Ovary (tissue), 9 donors: ENCODE data around the gene B3GNT9. TPM values are rescaled to one million over a fixed set of nuclear protein-coding genes. Genes with fewer than 3 reads are reported as not detected.

Experiments used
- DNase-seq, 5 donors: peaks; one replicate each; pipeline ENCODE4 v3.0.0-alpha.2; 2019 to 2020
- H3K27ac ChIP-seq, 2 donors: fragments of 200-600 bp; one replicate each; pipeline versions ENCODE4 v1.5.1 to v1.8.0; 2019 to 2022
- H3K27me3 ChIP-seq: fragments of 200-600 bp; one replicate; pipeline ENCODE4 v1.8.0; 2022
- H3K36me3 ChIP-seq: fragments of 200-600 bp; sonication (generic); one replicate; pipeline ENCODE4 v1.5.1; 2019
- H3K4me1 ChIP-seq: one replicate; pipeline ENCODE4 v1.8.1; 2013; ENCODE audit warnings: mild to moderate bottlenecking, moderate library complexity; ENCODE audit not compliant: insufficient read depth
- H3K4me3 ChIP-seq: fragments of 200-600 bp; sonication (generic); one replicate; pipeline ENCODE4 v1.5.1; 2017
- H3K9me3 ChIP-seq, 2 donors: fragments of 200-600 bp in 1 of 2; sonication (generic) in 1 of 2; one replicate each; pipeline versions ENCODE4 v1.5.1 to v1.8.1; 2013 to 2019; ENCODE audit warnings: mild to moderate bottlenecking in 1 of 2, moderate library complexity in 1 of 2
- EP300 ChIP-seq: sonication (generic); formaldehyde crosslinking; IDR thresholded peaks from one replicate; pipeline ENCODE4 v1.6.1; 2017; ENCODE audit warnings: antibody characterized with exemption
- POLR2A ChIP-seq: fragments of 450-650 bp; IDR thresholded peaks from one replicate; pipeline ENCODE4 v1.6.1; 2017; ENCODE audit warnings: antibody characterized with exemption, mild to moderate bottlenecking, moderate library complexity
- WGBS, 3 donors: extraction: QIAGEN DNeasy Blood & Tissue Kit in 1 of 3; methylation state at CpG; one replicate each; pipeline versions ENCODE4 v1.1.5 to v1.1.7; 2013 to 2017; 5-methylcytosine and 5-hydroxymethylcytosine counted together
- intact Hi-C, 4 donors: fragments of 100-400 bp; cut with DNase I; formaldehyde crosslinking; loops; one replicate each; pipeline versions ENCODE4 v1.11.0 to v1.15.1; 2022 to 2023
- polyA plus RNA-seq, 2 donors: library from polyadenylated mRNA; stranded (reverse); fragments of 200-250 nt in 1 of 2; fragments of 350-450 nt in 1 of 2; fragmentation: Illumina TruSeq in 1 of 2; extraction: RNeasy Lipid Tissue Mini Kit (QIAGEN cat#74804) in 1 of 2; gene quantifications; one replicate each; pipeline ENCODE4 v1.2.3, GENCODE V29; 2013 to 2014
- total RNA-seq, 7 donors: library from RNA; depleted of rRNA in 2 of 7; stranded (reverse); fragments of >200 nt in 2 of 7; fragmentation: NEBNext Ultra II Directional in 3 of 7; extraction: Animal tissue kit (Norgen Biotek cat#: 25700) in 3 of 7; gene quantifications; one replicate each; pipeline versions ENCODE4 v1.1.0 to v1.2.4, GENCODE V29; 2016 to 2023
- TF ChIP-seq, protein P1 (sequence below), 3 donors: fragments of 450-650 bp in 2 of 3; fragments of 200-600 bp in 1 of 3; IDR thresholded peaks; one replicate each; pipeline versions ENCODE4 v1.5.1 to v1.8.0; 2016 to 2022; ENCODE audit warnings: antibody characterized with exemption in 3 of 3, mild to moderate bottlenecking in 1 of 3
- donor health status: DM: no; HTN: no; CAD: no; lungs with moderate emphysema.
- donor health status: DM: no; HTN: no; CAD: no.
- donor health status: Bipolar disorder and iron deficiency.
- donor health status: DM: yes; HTN: yes; CAD: no.
- donor health status: DM: no; HTN: no; CAD: no.
- donor health status: DM: yes; HTN: yes; CAD: no.

B3GNT9 gene
- total and polyA plus RNA-seq, 9 donors: 11.1 to 45.7 (median 27.6) TPM

GRCh38 chr16:67144943-67145342 lies 5.9 kb downstream of the B3GNT9 start:
- Histone ChIP-seq H3K27me3 (no peaks in the 10 kb centered on the region), H3K27ac (no peak overlapping the region), H3K4me3 (no peak overlapping the region), H3K4me1 (no peaks in the 10 kb centered on the region), H3K9me3 (no peaks in the 10 kb centered on the region), H3K36me3 (peaks cover 2% of the 10 kb centered on the region)
- no peak for DNase-seq
- intact Hi-C loops: no loop called here
- no peak for TF ChIP-seq POLR2A
- TF ChIP-seq, protein P1, sequence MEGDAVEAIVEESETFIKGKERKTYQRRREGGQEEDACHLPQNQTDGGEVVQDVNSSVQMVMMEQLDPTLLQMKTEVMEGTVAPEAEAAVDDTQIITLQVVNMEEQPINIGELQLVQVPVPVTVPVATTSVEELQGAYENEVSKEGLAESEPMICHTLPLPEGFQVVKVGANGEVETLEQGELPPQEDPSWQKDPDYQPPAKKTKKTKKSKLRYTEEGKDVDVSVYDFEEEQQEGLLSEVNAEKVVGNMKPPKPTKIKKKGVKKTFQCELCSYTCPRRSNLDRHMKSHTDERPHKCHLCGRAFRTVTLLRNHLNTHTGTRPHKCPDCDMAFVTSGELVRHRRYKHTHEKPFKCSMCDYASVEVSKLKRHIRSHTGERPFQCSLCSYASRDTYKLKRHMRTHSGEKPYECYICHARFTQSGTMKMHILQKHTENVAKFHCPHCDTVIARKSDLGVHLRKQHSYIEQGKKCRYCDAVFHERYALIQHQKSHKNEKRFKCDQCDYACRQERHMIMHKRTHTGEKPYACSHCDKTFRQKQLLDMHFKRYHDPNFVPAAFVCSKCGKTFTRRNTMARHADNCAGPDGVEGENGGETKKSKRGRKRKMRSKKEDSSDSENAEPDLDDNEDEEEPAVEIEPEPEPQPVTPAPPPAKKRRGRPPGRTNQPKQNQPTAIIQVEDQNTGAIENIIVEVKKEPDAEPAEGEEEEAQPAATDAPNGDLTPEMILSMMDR (IDR thresholded peaks at IDR 0.05): no peak
- no peak for TF ChIP-seq EP300
- 81 to 100% (median 94%) methylated on average over 2 of the region's 2 CpGs for WGBS, 3 donors

GRCh38 chr16:67142342-67142741 lies 8.5 kb downstream of the B3GNT9 start:
- DNase-seq: no peak
- TF ChIP-seq, protein P1 (IDR thresholded peaks at IDR 0.05): no peak
- TF ChIP-seq EP300: no peak
- no peak for TF ChIP-seq POLR2A
- intact Hi-C loops: no loop called here
- no peaks in the 10 kb centered on the region for H3K4me1 ChIP-seq
- H3K27ac ChIP-seq: no peak overlapping the region
- 83 to 92% (median 89%) methylated on average over 9 of the region's 9 CpGs for WGBS, 3 donors
- no peaks in the 10 kb centered on the region for H3K27me3 ChIP-seq
- no peak overlapping the region for H3K4me3 ChIP-seq
- H3K36me3 ChIP-seq: peaks cover 2% of the 10 kb centered on the region
- H3K9me3 ChIP-seq: no peaks in the 10 kb centered on the region

GRCh38 chr16:67141391-67141790 lies 9.4 kb downstream of the B3GNT9 start:
- TF ChIP-seq EP300 (no peak), POLR2A (no peak)
- TF ChIP-seq, protein P1 (IDR thresholded peaks at IDR 0.05): no peak
- no peak for DNase-seq
- WGBS, 3 donors: 97 to 99% (median 97%) methylated on average over 13 of the region's 13 CpGs
- Histone ChIP-seq H3K4me3 (no peak overlapping the region), H3K36me3 (peaks cover 2% of the 10 kb centered on the region), H3K9me3 (no peaks in the 10 kb centered on the region), H3K27ac (no peak overlapping the region), H3K4me1 (no peaks in the 10 kb centered on the region), H3K27me3 (no peaks in the 10 kb centered on the region)
- intact Hi-C loops: no loop called here

DNA sequence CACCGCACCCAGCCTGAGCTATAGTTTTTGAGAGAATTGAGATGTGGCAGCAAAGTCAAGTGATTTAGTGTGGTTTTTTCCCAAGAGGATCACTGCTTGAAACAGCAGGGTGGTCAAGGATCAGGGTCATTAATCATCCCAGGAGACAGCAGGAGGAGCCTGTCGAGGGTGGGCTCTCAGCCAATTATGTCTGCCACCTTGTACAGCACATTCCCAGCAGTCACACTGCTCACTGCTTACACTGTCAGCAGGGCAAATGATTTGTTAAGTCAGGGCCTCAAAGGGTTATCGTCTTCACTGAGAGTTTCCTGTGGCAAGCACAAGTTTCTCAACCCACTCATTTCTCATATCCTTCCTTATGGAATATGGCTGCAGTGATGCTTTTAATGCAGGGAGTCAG lies 13.2 kb downstream of the B3GNT9 start:
- 42 to 46% (median 45%) methylated on average over 3 of the region's 3 CpGs for WGBS, 3 donors
- no peak overlapping the region for H3K27ac ChIP-seq
- intact Hi-C loops: no loop called here
- H3K27me3 ChIP-seq: no peaks in the 10 kb centered on the region
- no peak overlapping the region for H3K4me3 ChIP-seq
- no peak for DNase-seq
- TF ChIP-seq, protein P1 (IDR thresholded peaks at IDR 0.05): no peak
- no peak for TF ChIP-seq EP300
- TF ChIP-seq POLR2A: no peak
- H3K4me1 ChIP-seq: no peaks in the 10 kb centered on the region
- no peaks in the 10 kb centered on the region for H3K9me3 ChIP-seq
- no peaks in the 10 kb centered on the region for H3K36me3 ChIP-seq

DNA sequence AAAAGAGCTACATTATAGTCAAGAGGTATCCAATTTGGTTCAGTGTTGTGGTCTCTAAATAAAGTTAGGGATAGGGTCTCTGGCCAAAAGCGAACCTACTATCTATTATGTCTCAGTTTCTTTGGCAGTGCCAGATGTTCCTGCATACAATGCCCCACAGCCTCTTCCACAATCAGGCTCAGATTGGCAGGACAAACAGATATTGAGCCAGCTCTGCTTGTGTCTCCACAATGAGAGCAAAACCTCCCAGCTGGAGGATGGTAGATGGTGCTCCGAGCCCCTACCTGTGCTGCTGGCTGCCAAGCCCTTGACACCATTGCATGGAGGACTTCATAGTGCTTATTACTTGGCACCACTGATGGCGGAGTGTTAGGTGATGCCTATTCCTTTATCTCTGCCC lies 21.4 kb downstream of the B3GNT9 start:
- H3K36me3 ChIP-seq: no peaks in the 10 kb centered on the region
- no peak overlapping the region for H3K4me3 ChIP-seq
- TF ChIP-seq, protein P1 (IDR thresholded peaks at IDR 0.05): no peak
- no peak for TF ChIP-seq EP300
- TF ChIP-seq POLR2A: no peak
- H3K9me3 ChIP-seq: no peaks in the 10 kb centered on the region
- no peaks in the 10 kb centered on the region for H3K27me3 ChIP-seq
- no peak for DNase-seq
- no peak overlapping the region for H3K27ac ChIP-seq
- no peaks in the 10 kb centered on the region for H3K4me1 ChIP-seq
- intact Hi-C loops: no loop called here
- 95 to 97% (median 96%) methylated on average over 3 of the region's 3 CpGs for WGBS, 3 donors
